DMS114 treated with DMSO at 0.1 percent for 48 hours (cell line): ENCODE data around the gene DDX20.
A peak's percentile ranks its signal among the peaks of the same experiment; 100 is the strongest.
"Not testable (repeated sequence)": the region's sequence is repeated elsewhere in the genome, so short reads cannot be mapped to it uniquely, and the experiment has no call there.

Source experiments
- DNase-seq: peaks from one replicate; lab custom pipeline; 2025; ENCODE audit not compliant: unreplicated experiment; lab: John Stamatoyannopoulos, UW

The DDX20 gene

DNA sequence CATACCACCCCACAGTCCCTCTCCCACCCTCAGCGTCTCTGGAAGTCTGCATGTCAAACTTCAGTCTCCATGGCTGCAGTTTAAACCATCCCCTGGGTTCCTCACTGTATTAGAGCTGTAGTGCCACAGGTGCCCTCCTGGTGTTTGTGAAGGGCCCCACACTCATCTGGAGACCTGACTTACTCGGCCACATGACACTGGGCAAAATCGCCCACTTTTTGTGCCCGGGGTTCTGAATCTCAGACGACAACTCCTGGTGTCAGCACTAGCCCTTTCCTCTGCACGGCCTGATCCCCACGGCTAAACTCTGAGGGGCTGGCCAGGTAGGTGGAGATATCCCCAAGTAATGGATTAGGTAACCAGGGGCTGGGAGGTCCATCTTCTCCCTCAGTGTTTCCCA lies 23.0 kb upstream of the DDX20 start:
- DNase-seq: no peak

DNA sequence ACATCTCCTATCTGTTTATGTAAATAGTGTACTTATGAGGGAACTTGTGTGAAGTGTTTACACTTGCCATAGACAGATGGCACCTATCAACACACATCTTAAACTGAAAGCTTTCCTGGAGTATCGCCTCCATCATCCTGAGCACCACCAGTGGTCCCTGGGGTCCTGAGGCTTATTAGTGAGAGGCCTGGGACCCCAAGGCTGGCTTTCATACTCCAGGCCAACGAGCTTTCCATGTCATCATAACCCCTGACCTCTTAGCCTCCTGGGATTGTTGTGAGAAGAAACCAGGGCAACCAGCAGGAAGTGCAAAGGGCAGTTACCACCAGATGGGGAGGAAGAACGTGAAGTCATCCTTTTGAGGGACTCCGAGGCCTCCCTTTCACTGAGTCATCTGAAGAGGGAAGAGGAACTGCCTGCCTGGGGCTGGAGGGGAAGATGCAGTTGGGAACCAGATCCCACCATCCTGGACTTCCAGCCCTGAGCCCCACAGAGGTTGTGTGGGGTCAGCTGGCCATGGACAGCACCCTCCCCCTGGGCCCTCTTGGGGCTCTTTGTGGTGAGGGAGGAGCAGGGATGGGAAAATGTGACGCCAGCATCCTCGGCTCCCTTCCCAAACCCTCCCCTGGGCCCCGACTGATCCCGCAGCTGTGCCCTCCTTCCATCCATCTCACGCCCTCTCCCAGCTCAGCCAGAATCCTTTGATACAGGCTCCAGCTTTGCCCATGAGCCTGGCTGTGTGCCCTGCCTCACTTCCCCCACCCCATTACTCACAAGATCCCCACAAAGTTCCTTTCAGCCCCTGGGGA lies 22.3 kb upstream of the DDX20 start:
- no peak for DNase-seq

DNA sequence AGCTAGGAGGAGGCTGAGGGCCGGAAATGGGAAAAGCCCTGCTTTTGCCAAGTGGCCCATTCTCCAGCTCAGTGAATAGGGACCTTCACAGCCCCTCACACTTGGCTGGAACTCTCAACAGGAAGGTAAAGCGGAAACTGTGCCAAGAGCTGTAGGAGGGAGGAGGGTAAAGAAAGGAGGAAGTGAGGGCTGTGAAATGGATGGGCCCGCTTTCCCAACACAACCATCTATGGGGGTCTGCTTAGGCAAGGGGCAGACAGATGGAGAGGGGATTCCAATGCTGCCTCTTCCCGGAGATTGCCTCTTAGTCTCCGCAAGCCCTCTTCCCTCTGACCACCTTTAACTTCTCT lies 21.7 kb upstream of the DDX20 start:
- no peak for DNase-seq

DNA sequence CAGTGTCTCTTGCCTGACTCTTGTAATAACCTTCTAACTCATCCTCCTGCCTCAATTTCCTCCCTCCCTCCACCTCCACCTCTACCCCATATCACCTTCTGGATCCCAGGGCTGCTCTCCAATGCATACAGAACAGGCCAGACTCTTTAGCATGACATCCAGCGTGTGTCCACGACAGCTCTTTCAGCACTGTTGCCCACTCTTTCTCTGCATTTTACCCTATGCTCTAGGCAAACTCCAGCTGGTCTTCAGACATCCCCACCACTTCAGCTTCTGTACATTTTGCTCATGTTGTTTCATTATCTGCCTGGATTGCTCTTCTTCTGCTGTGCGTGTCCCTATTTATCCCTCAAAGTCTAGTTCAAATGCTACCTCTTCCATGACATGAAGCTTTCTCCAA lies 21.3 kb upstream of the DDX20 start:
- DNase-seq: no peak

DNA sequence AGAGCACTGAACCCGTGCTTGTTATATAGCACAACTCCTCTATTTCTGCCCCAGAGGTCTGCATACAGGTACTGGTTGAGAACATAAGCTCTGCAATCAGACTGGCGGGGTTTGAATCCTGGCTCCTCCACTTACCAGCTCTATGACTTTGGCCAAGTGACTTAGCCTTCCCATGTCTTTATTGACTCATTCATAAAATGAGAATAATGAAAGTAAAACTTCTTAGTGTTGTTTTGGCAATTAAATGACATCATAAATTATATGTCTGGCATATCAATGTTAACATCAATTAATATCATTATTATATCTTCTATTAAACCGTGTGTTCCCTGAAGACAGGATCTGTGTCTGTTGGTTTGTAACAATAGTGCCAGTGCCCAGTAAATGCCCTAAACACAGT lies 20.8 kb upstream of the DDX20 start:
- no peak for DNase-seq

DNA sequence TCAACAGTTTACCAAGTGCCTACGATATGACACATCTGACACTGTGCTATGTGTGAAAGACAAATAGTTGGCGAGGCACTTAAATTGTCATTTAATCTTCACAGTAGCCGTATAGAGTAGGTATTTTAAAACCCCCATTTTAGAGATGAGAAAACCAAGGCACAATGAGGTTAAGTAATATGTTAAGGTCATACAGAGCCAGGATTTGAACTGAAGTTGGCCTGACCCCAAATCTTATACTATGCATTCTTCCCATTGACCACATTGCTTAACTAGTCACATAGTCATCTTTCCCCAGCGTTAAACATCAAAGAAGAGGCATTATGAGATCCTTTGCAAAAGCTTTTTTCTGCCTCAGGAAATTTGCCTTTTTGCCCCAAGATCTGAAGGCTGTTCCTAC lies 20.4 kb upstream of the DDX20 start:
- DNase-seq: no peak

DNA sequence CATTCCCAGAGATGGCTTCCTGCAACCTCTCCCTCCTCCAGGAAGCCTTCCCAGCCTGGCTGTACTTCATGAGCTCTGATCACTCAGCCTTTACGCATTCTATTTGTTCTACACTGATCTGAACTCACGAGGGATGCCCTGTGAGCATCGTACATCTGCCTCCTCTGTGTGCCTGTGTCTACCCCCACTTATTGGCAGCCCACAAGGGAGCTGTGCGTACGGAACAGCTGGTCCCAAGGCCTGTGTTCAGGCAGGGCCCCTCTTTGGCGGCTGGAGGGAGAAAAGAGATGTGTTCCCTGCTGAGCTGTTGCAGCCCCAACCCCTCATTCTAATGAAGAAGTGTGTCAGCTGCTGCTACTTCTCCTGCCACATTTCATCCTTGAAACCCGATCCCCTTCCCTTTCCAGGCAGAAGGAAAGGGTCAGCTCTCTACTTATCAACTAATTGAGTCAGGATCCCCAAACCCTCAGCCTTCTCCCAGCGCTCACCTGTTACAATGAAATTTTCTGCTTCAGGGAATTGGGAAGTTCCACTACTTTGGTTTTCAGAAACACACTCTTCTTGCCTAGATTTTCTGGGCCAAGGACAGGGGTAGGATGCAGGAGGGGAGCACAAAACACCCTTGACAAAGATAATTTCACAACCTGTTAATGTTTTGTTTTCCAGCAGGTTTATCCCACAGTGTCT lies 19.7 kb upstream of the DDX20 start:
- no peak for DNase-seq

DNA sequence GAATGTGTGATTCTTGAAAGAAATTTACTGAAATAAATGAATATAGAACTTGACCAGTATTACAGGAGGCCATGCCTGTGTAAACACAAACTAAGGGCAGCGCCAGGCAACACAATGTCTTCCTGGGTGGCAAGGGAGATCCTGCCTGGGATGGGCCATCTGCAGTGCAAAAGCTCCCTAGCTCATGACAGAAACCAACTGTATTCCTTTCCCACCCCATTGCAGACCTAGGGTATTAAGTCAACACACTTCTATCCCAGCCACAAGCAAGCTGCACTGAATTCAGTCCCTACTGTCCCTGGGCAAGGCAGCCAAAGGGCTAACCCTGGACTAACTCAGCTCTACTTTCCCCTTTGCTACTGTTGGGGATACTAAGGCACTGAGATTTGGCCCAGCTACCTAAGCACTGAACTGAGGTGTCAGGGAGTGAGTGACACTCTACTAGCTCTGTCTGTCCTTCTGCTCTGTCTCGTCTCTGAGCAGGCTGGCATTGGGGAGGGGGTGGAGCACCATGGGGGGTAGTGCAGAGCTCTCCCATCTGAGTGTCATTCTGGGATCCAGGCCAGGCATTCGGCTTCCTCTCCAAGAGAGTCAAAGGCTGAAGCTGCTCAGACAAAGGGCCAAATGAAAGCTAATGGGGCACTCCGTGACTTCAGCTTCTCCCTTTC lies 19.0 kb upstream of the DDX20 start:
- no peak for DNase-seq

DNA sequence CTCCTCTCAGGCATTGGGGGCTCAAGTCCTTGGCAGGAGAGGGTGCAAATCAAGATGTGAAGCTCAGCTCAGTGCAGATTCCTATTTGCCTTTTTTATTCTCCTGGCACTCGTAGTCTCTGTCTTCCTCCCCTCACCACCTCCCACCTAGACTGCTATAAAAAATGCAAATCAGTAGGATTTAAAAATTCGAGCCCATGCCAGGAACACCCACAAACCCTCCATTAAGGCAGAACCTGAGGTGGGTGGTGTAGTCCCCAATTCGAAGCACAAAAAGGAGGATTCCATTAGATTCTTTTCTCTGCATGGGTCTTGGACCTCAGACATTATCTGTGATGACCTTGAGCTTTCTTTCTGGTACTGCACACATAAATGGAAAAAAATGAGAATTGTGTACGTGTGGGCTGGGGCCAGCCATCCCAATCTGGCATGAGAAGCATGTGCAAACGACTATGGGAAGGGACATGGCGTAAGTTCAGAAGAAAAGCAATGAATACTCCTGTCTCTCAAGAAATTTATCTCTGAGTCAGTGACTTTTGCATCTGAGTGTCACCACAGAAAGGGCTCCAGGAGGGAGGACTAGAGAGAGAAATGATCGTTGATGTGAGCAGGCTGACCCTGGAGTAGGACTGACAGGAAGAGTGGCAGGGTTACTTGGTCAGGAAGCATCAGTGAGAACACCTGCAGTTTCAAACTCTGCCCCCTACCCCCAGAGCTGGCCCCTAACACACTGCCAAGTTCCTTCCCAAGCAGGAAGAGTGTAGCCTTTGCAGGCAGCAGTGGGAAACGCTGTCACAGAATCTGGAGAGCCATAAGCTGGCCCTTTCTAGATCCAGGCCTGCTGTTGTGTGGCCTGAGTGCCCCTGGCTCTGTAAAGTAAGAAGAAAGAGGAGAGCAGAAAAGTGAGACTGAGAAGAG lies 18.2 kb upstream of the DDX20 start:
- DNase-seq: no peak

DNA sequence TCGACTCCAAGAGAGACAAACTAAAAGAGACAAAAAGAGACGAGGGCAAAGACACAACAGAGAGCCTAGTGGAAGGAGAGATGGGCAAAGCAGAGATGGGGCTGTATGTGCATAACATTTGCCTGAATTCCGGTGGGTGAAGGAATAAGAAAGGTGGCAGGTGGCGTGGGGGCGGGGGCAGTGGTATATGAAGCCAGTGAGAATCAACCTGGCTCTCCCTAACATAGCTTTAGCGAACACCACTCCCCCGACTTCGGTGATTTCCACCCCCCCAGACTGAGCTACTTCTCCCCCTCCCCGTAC lies 17.6 kb upstream of the DDX20 start:
- no peak for DNase-seq

DNA sequence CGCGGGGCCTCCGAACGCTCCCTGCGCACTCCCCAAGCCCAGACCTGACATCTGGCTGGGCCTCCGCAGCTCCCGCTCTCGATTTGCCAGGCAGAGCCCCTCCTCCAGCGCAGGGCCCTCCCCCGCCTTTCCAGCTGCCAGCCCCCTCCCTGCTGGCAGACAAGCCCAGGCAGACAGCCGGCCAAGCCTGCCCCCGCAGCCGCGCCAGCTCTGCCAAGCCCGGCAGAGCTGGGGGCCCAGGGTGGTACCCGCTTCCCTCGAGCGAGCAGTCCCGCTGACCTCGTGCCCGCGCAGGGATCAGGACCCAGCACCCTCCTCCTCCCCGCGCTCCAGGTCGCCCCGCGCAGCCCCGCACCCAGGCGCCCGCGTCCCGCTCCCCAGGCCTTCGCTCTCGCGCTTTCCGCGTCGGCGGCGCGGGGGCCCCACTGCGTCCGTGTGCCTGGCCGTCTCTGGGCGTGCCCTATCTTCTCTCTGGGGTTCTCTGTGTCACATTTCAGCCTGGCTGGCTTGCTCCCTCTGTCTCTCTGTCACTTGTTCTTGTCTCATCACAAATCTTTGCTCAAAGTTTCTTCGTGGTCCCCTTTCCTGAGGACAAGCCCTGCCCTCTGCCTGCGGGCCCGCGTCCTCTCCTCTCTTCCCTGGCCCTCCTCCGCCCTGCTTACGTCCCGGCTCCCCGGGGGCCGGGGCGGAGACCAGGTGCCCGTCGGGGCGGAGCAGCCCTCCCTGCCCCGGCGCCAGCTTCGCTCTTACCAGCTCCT lies 17.1 kb upstream of the DDX20 start:
- DNase-seq: no peak

DNA sequence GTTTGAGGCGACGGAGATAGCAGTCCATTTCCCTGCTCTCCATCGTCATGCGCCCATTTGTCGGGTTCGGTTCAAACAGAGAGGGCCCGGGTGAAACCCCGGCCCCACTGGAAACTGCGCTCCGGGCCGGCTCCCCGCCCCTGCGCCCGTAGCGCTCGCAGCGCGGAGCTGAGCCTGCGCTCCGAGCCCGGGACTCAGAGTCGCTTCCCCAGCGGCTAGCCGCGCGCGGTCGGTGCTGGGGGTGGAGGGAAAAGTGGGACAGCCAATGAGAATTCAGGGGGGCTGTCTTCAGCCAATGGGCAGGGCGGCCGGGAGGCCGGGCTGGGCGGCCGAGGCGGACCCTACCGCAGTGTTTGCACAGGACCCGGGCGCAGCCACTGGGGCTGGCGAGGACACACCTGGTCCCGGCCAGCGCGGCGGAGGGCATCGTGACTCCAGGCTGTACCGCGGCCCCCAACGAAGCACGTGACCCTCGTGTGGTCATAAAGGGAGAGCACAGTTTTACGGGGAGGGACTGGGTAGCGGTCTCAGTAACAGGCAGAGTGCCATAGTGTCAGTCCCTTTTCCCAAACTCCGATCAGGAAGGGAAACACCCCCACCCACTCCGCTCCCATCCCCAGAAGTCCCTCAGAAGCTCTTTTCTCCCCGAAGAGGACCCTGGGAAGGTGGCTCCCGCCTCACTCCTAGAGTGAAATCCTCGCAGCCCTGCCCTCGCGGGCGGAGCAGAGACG lies 16.3 kb upstream of the DDX20 start, which contains the start of gene INKA2:
TSS of gene INKA2 (minus strand) at position 202 of the 731 bp plus-strand sequence. CDS start at position 49, 153 bp downstream.
- peak; percentile 68 for DNase-seq

DNA sequence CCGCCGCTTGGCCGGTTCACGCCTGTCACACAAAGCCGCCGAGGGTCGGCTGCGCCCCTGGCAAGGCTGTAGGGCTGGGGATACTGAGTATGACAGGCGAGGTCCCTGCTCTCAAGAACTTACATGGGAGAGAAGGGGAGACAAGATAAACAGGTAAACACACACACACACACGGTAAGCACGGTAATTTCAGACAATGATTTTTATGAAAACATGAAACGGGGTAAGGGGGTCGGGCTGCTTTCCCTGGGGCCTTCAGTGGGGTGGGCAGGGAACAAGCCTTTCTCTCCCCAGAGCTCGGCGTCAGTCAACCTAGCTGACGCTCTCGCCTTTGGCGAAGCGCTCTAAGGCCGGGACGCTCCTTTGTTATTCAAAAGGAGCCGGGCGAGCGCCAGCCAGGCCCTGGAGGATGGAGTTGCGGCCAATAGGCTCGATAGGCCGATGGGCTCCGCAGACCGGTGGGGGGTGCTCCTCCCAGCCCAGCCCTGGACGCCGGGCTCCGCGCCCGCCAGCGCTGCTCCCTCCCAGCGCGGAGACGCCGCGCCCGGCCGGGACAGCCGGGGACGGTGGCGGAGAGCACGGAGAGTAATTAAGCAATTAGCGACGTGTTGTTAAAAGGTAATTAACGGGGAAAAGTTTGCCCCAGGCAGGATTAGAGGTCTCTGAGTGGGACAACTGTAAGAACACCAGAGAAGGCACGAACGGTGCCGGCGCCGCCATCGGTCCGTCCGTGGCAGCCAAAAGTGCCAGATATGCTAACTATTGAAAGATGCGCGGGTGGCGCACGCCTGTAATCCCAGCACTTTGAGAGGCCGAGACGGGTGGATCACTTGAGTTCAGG lies 15.6 kb upstream of the DDX20 start:
- DNase-seq: peak; percentile 54

DNA sequence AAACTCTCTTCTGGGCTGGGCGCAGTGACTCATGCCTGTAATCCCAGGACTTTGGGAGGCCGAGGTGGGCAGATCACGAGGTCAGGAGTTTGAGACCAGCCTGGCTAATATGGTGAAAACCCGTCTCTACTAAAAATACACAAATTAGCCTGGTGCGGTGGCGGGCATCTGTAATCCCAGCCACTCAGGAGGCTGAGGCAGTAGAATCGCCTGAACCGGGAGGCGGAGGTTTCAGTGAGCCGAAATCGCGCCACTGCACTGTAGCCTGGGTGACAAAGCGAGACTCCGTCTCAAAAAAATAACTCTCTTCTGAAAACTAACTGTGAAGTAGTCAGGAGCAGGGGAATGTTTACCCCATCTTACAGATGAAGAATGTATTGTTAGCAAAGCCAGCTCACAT lies 13.4 kb upstream of the DDX20 start:
- not testable (repeated sequence) for DNase-seq

DNA sequence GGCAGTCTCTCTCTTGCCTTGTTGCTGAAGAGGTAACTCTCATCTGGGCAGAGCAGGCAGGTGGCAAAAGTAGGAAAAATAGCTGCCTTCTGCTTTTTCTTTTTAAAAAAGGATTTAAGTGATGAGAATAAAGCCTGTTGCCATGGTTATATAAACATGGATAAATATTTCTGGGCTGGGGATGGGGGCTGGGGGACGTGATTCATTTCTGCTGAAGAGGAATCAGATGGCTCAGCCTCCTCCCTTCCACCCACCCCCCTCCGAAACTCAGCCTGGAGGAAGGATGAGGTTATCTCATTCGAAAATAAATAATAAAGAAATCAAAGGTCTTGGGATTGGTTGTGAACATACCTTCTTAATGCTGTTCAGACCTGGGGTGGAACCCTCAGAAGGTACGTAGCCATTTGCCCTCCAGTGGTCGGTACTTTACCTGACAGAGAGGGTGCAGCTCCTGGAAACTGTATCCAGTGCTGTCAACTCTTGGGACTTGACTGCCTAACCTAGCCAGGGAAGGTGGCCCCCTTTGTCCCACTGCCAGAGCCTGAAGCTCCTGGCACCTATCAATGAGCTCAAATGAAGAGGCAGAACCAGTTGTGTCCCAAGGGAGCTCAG lies 12.7 kb upstream of the DDX20 start:
- DNase-seq: no peak

DNA sequence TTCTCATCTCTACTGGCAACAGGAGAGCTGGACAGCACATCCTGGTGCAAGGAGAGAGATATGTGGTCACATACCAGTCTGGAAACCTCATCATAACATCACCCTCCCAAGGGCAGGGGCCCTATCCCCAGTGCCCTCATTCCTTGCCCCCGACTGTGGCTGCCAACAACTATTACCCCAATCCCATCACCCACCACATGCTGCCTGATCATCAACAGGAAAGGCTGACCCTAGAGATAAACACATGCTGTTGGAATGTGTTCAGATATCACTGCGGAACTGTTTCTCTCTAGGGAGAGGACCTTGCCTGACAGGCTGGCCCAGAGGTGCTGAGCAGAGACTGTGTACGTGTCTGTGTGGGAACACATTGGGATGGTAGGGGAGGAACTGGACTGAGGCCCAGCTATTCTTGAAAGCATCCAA lies 12.0 kb upstream of the DDX20 start:
- no peak for DNase-seq

DNA sequence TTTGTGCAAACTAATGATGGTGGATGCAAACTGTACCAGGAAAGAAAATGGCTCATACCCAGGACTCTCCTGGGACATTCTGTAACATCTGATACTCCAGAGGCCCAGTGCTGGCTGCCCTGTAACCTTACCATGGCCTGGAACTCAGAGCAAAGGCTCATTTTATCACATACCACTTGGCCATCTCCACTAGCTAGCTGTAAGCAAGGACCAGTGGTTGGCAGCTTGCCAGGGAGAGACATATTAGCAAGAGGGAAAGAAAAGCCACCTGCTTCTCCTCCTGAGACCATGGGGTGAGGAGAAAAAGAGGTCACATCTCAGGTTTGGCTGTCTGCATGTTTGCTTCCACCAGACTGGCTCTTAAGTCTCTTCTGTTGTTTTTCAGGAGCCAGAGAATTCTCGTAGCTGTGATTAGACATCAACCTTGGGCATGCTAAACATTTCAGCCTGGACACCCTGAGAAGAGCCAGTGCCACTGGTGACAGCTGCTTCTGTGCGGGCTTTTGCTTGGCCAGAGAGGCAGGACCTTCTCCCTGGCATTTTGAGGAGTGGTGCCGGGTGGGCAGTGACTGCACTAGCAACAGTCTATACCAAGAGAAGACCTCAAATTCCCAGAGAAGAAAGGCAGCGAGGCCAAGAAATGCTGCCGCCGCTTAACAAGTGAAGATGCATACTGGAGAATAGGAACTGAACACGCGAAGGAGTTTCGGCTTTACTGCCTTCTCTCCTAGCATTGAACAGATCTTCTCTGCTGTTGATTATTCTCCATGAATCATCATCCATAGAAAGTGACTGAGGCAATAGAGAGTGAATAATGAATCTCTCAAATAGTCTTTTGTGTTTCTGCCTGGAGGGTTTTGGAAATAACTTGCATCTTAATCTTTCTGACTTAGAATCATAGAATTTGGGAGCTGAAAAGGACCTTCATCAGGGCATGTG lies 9.8 kb upstream of the DDX20 start:
- no peak for DNase-seq
